SK-N-SH (cell line): Measurements from ENCODE around the gene MVB12B. TPM values are rescaled to one million over a fixed set of nuclear protein-coding genes. Genes with fewer than 3 reads are reported as not detected.

Source experiments
- CTCF ChIA-PET: fragments of 300-600, 350-600 bp; formaldehyde crosslinking; extraction: SDS; loops from one replicate; lab custom pipeline; 2021; lab: Yijun Ruan, JAX
- POLR2A ChIA-PET: fragments of 350-600 bp; sonication (Branson Sonifier 250); formaldehyde crosslinking; extraction: SDS; loops from one replicate; lab custom pipeline; 2020; ENCODE audit warnings: antibody characterized with exemption, inconsistent platforms; lab: Yijun Ruan, JAX
- DNase-seq: peaks from one replicate; pipeline ENCODE4 v3.0.0; 2012
- H2AFZ ChIP-seq: fragments of 200-600 bp; sonication (generic); 2 replicates; pipeline ENCODE4 v1.8.1; 2016; ENCODE audit warnings: antibody characterized with exemption, mild to moderate bottlenecking, low read depth
- H3F3A ChIP-seq: fragments of 200-600 bp; sonication (generic); replicated peaks from 2 replicates; pipeline ENCODE3; 2016; ENCODE audit warnings: antibody characterized with exemption, mild to moderate bottlenecking; ENCODE audit not compliant: insufficient read depth
- H3K27ac ChIP-seq, 2 experiments: fragments of 200-500 bp in 1 of 2; fragments of 200-600 bp in 1 of 2; sonication (Bioruptor generic) in 1 of 2; sonication (generic), shearing (Covaris generic) in 1 of 2; 2 replicates each; pipeline versions ENCODE4 v1.5.1 to v1.6.1; 2014 to 2016; ENCODE audit warnings: low read depth in 2 of 2, inconsistent platforms in 1 of 2, low read length in 1 of 2, mild to moderate bottlenecking in 1 of 2, mixed read lengths in 1 of 2
- H3K27me3 ChIP-seq: fragments of 200-600 bp; sonication (generic), shearing (Covaris generic); 2 replicates; pipeline ENCODE4 v1.6.1; 2016; ENCODE audit warnings: mixed run types; ENCODE audit not compliant: insufficient read depth
- H3K36me3 ChIP-seq, 2 experiments: fragments of 200-500 bp in 1 of 2; fragments of 200-600 bp in 1 of 2; sonication (Bioruptor generic) in 1 of 2; sonication (generic) in 1 of 2; replicated peaks in 1 of 2; 2 replicates each; pipeline versions ENCODE3 to v1.5.1; 2014 to 2016; ENCODE audit warnings: low read length in 1 of 2, mild to moderate bottlenecking in 1 of 2; ENCODE audit not compliant: insufficient read depth in 2 of 2, control insufficient read depth in 1 of 2
- H3K4me1 ChIP-seq, 2 experiments: fragments of 200-500 bp in 1 of 2; fragments of 200-600 bp in 1 of 2; sonication (Bioruptor generic) in 1 of 2; sonication (generic), shearing (Covaris generic) in 1 of 2; 2 replicates each; pipeline versions ENCODE4 v1.5.1 to v1.6.1; 2014 to 2016; ENCODE audit warnings: low read depth in 1 of 2, low read length in 1 of 2, mixed run types in 1 of 2; ENCODE audit not compliant: insufficient read depth in 2 of 2, control insufficient read depth in 1 of 2
- H3K4me2 ChIP-seq: fragments of 200-600 bp; sonication (generic), shearing (Covaris generic); 2 replicates; pipeline ENCODE4 v1.6.1; 2017; ENCODE audit warnings: mixed run types
- H3K4me3 ChIP-seq, 2 experiments: fragments of 200-500 bp in 1 of 2; fragments of 200-600 bp in 1 of 2; sonication (Bioruptor generic) in 1 of 2; sonication (generic), shearing (Covaris generic) in 1 of 2; 2 replicates each; pipeline versions ENCODE4 v1.5.1 to v1.8.1; 2014 to 2016; ENCODE audit warnings: low read depth in 2 of 2, inconsistent platforms in 1 of 2, low read length in 1 of 2, mild to moderate bottlenecking in 1 of 2, mixed read lengths in 1 of 2, moderate library complexity in 1 of 2
- H3K79me2 ChIP-seq: fragments of 200-600 bp; sonication (generic); 2 replicates; pipeline ENCODE4 v1.8.1; 2017; ENCODE audit warnings: mild to moderate bottlenecking; ENCODE audit not compliant: insufficient read depth
- H3K9ac ChIP-seq: fragments of 200-600 bp; sonication (generic); 2 replicates; pipeline ENCODE4 v1.6.1; 2017; ENCODE audit warnings: mixed run types
- H3K9me2 ChIP-seq: fragments of 200-600 bp; sonication (generic); 2 replicates; pipeline ENCODE4 v1.6.1; 2017; ENCODE audit warnings: mixed run types
- H3K9me3 ChIP-seq: fragments of 200-600 bp; sonication (generic); 2 replicates; pipeline ENCODE4 v1.6.1; 2017; ENCODE audit warnings: mixed run types, mild to moderate bottlenecking, moderate library complexity
- H4K20me1 ChIP-seq: fragments of 200-600 bp; sonication (generic); 2 replicates; pipeline ENCODE4 v1.6.1; 2017; ENCODE audit warnings: mild to moderate bottlenecking, mixed run types; ENCODE audit not compliant: insufficient read depth
- CHD2 ChIP-seq: fragments of 150-350 bp; IDR thresholded peaks from 2 replicates; pipeline ENCODE4 v1.6.1; 2018; ENCODE audit warnings: low read length; ENCODE audit not compliant: partially characterized antibody
- EP300 ChIP-seq, 2 experiments: IDR thresholded peaks; 2 replicates each; pipeline versions ENCODE4 v1.4.0 to v1.6.1; 2012; ENCODE audit warnings: borderline replicate concordance in 1 of 2, low read depth in 1 of 2, low read length in 1 of 2
- FOSL2 ChIP-seq: IDR thresholded peaks from 2 replicates; pipeline ENCODE4 v1.4.0; 2012; ENCODE audit warnings: low read depth, mild to moderate bottlenecking, moderate library complexity, borderline replicate concordance
- MXI1 ChIP-seq: IDR thresholded peaks from 2 replicates; pipeline ENCODE4 v1.6.1; 2012; ENCODE audit warnings: mild to moderate bottlenecking, low read depth, low read length, improper control_type of control experiment
- TAF1 ChIP-seq: IDR thresholded peaks from 2 replicates; pipeline ENCODE4 v1.6.1; 2012; ENCODE audit warnings: low read depth, mild to moderate bottlenecking, low read length, moderate library complexity, borderline replicate concordance
- WGBS: methylation state at CpG from one replicate; pipeline ENCODE4 v1.1.6; 2017; ENCODE audit warnings: low lambda C conversion rate; 5-methylcytosine and 5-hydroxymethylcytosine counted together
- polyA plus RNA-seq, 3 experiments: library from polyadenylated mRNA; depleted of rRNA; stranded (reverse); fragments of >200 nt; gene quantifications; 2 replicates each; pipeline ENCODE4 v1.2.3, GENCODE V29; 2012
- TF ChIP-seq, protein P1 (sequence below): fragments of 150-350 bp; IDR thresholded peaks from 2 replicates; pipeline ENCODE4 v1.6.1; 2016; ENCODE audit warnings: mild to moderate bottlenecking, low read depth, low read length

MVB12B gene
- polyA plus RNA-seq, 1 of the 3 experiments (the other 2 are of a cell fraction), result 5.1 TPM

DNA sequence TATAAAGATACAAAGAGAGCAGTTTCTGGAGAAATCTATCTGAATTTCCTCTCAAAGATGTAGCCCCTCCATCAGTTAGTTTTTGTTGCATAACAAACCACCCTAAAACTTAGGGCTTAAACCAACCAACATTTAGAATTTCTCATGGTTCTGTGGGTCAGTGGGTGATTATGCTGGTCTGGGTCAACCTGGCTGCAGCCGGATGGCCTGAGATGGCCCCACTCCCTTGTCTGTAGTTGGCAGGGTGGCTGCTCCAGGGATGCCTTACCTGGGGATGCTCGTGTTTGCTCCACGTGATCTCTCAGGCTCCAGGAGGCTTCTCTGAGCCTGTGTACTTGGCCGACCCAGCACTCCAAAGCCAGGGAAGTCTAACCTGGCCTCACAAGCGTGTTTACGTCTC lies 139.3 kb downstream of the MVB12B start:
- Histone ChIP-seq H3K79me2 (no peaks in the 10 kb centered on the region), H3K4me2 (no peak overlapping the region), H3K9ac (no peak overlapping the region), H3K27me3 (no peaks in the 10 kb centered on the region), H3K36me3 (peaks cover 0 to 2% of the 10 kb centered on the region in 2 experiments), H3K27ac (no peak overlapping the region), H3K4me3 (no peak overlapping the region), H3K9me3 (no peaks in the 10 kb centered on the region), H4K20me1 (no peaks in the 10 kb centered on the region), H3F3A (no peaks in the 10 kb centered on the region), H2AFZ (no peak overlapping the region), H3K9me2 (no peaks in the 10 kb centered on the region), H3K4me1 (peaks cover 0 to 7% of the 10 kb centered on the region in 2 experiments; a peak in 1 of 4 replicates)
- TF ChIP-seq, protein P1, sequence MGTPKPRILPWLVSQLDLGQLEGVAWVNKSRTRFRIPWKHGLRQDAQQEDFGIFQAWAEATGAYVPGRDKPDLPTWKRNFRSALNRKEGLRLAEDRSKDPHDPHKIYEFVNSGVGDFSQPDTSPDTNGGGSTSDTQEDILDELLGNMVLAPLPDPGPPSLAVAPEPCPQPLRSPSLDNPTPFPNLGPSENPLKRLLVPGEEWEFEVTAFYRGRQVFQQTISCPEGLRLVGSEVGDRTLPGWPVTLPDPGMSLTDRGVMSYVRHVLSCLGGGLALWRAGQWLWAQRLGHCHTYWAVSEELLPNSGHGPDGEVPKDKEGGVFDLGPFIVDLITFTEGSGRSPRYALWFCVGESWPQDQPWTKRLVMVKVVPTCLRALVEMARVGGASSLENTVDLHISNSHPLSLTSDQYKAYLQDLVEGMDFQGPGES, result no peak
- no peak for TF ChIP-seq CHD2
- WGBS, result 100% methylated on average over 2 of the region's 6 CpGs
- ChIA-PET CTCF (interaction anchor here (0.7 to 2.7 kb wide), 3 partner anchors 25 to 34 kb away, joined by 3 to 11 read pairs (median 4); no protein-coding TSS in a partner anchor), POLR2A (no interaction called here)
- no peak for DNase-seq

DNA sequence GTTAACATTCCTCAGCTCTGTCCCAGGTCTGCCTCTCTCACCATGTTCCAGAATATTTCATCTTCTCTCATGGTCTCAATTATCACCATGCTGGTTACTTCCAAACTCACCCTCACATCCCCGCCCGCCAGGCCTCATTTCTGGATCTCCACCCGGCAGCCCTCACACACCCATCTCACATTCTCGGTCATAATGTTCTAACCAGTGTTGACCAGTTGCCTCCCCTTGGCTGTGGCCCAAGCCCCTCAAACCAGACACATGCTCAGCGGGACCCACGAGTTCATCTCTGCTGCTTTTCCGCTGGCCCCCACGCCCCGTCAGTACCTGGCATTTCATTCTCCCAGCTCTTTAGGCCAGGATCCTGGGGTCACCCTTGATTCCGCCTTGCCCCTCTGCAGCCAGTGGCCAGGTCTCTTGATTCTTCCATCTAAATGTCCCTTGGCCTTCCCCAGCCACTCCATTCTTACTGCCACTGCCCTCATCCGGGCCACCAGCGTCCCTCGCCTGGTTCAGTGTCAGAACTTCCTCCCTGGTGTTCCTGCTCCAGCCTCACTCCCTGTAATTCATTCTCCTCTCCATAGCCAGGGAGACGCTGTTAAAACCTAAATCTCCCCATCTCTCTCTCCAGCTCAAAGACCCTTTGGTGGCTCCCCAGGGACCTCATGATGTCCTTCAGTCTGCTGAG lies 141.7 kb downstream of the MVB12B start:
- POLR2A ChIA-PET, result no interaction called here
- no peak overlapping the region for H3K4me3 ChIP-seq
- H3K9me2 ChIP-seq, result no peaks in the 10 kb centered on the region
- no peak for DNase-seq
- CTCF ChIA-PET, result interaction anchor here (1.4 kb wide), 1 partner anchor 70 kb away, joined by 4 read pairs; no protein-coding TSS in a partner anchor
- H4K20me1 ChIP-seq, result no peaks in the 10 kb centered on the region
- WGBS, result 94% methylated on average over 14 of the region's 14 CpGs
- H3K4me2 ChIP-seq, result no peak overlapping the region
- no peaks in the 10 kb centered on the region for H3F3A ChIP-seq
- no peaks in the 10 kb centered on the region for H3K9me3 ChIP-seq
- TF ChIP-seq MXI1, result no peak
- no peak overlapping the region for H3K9ac ChIP-seq
- H3K27me3 ChIP-seq, result no peaks in the 10 kb centered on the region
- H3K4me1 ChIP-seq, result peaks cover 0 to 7% of the 10 kb centered on the region in 2 experiments; a peak in 2 of 4 replicates
- H3K27ac ChIP-seq, result no peak overlapping the region
- no peak overlapping the region for H2AFZ ChIP-seq
- no peaks in the 10 kb centered on the region for H3K79me2 ChIP-seq
- no peaks in the 10 kb centered on the region for H3K36me3 ChIP-seq

DNA sequence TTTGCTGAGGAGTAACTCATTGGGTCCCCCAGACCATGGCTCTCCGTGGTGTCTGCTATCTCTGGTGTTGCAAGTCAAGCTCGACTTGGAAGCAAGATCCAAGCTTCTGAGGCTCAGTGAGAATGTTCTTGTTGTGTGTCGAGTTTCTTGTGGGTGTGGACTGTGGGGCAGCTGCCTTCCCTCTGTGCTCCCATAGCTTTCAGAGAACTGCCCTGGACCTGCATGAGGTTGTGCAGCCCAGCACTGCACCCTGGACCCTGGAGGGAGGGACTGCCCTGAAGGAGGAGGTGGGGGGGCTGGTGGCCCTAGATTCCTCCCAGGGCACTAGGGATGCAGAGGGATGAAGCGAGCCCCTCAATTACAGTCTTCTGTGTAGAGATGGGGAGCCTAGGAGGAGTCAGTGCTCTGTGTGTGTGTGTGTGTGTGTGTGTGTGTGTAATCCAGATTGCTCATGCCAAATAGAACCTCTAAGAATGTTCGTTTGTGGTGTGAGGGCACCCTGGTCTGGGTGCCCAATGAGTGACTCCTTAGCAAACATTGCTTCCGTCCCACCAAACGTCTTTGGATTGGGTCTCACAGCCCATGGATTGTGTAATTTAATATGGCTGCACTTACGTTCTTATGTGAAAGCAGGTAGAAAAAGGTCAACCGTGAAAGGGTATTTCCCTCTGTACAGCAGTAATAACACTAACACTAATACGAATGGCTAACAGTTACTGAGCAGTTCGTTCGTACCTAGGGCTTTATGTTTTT lies 143.8 kb downstream of the MVB12B start:
- H3K9me2 ChIP-seq, result no peaks in the 10 kb centered on the region
- H3K27me3 ChIP-seq, result no peaks in the 10 kb centered on the region
- WGBS, result 87% methylated on average over 12 of the region's 12 CpGs
- no peak for DNase-seq
- ChIA-PET POLR2A (no interaction called here), CTCF (interaction anchor here (0.9 to 5.0 kb wide), 5 partner anchors 9 to 71 kb away, joined by 3 to 29 read pairs (median 5); no protein-coding TSS in a partner anchor)
- H3K4me1 ChIP-seq, result peaks cover 0 to 14% of the 10 kb centered on the region in 2 experiments; a peak in 3 of 4 replicates
- H3K36me3 ChIP-seq, result no peaks in the 10 kb centered on the region
- H3K9ac ChIP-seq, result no peak overlapping the region
- H3K79me2 ChIP-seq, result no peaks in the 10 kb centered on the region
- no peaks in the 10 kb centered on the region for H4K20me1 ChIP-seq
- H3K27ac ChIP-seq, result no peak overlapping the region
- H3F3A ChIP-seq, result peaks cover 8% of the 10 kb centered on the region
- H3K4me3 ChIP-seq, result no peak overlapping the region
- no peak for TF ChIP-seq FOSL2
- no peak for TF ChIP-seq EP300 (IDR thresholded peaks at IDR 0.05; ENCODE audit: borderline replicate concordance in 1 of 2, low read depth in 1 of 2, low read length in 1 of 2)
- no peak for TF ChIP-seq TAF1
- TF ChIP-seq, all 33 proteins: peak for 0
- Histone ChIP-seq H2AFZ (no peak overlapping the region), H3K4me2 (no peak overlapping the region), H3K9me3 (no peaks in the 10 kb centered on the region)
